ENCODE data around the gene KRTAP6-2.

- no peak for TF ChIP-seq CTCF (IDR thresholded peaks at IDR 0.05; ENCODE audit: low read length)
- TF ChIP-seq EZH2 (IDR thresholded peaks at IDR 0.05; ENCODE audit: borderline replicate concordance, low read length): no peak
These were observed 19.4 kb downstream of the KRTAP6-2 start for GRCh38 chr21:30579346-30579745.

All from OCI-LY1 (cell line).